ENCODE data around the gene MASP1.

MASP1 gene

DNA sequence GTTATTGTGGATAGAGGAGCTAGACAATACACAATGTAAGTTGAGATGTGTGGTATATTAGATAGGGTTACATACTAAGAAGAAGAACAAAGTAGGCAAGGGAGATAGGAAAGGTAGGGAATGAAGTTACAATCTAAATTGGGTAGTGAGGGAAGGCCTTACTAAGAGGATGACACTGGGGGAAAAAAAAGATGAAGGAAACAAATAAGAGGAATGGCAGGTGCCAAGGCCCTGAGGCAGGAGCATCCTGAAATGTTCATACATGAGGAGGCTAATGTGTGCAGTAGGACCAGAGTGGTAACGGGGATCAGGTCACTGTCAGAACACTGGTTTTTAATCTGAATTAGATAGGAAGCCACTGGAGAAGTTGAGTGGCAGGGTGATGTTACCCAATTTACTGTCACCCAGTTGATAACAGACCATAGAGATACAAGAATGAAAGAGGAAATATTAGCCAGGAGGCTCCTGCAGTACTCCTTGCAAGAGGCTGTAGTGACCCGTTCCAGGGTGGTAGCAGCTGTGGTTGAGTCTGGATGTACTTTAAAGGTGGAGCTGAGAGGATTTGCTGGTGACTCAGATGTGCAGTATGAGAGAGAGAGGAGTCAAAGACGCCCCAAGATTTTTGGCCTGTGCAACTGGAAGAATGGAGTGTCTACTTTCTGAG lies 79.9 kb downstream of the MASP1 start:
- Histone ChIP-seq H3K9me3 (ENCODE audit: low read length) (no peaks in the 10 kb centered on the region), H3K4me3 (ENCODE audit: low read depth, low read length, poor library complexity, severe bottlenecking) (no peak overlapping the region), H3K9ac (ENCODE audit: low read length) (no peak overlapping the region), H3K79me2 (ENCODE audit: insufficient read depth, low read length) (no peaks in the 10 kb centered on the region), H2AFZ (ENCODE audit: low read length) (no peak overlapping the region), H3K27me3 (ENCODE audit: insufficient read depth, low read length) (peaks cover 14% of the 10 kb centered on the region; the same call in 1 of the 2 replicates), H3K9me2 (ENCODE audit: low read depth, low read length) (no peaks in the 10 kb centered on the region), H3K27ac (ENCODE audit: low read depth, low read length, poor library complexity, severe bottlenecking) (no peak overlapping the region), H3K36me3 (ENCODE audit: insufficient read depth, low read length) (no peaks in the 10 kb centered on the region), H3F3A (ENCODE audit: insufficient read depth, low read length) (no peaks in the 10 kb centered on the region), H3K4me1 (ENCODE audit: insufficient read depth, low read length, severe bottlenecking) (no peaks in the 10 kb centered on the region), H4K20me1 (ENCODE audit: insufficient read depth, low read length) (no peaks in the 10 kb centered on the region), H3K4me2 (ENCODE audit: low read length) (no peak overlapping the region)
- no peak for TF ChIP-seq EZH2 (IDR thresholded peaks at IDR 0.05; ENCODE audit: borderline replicate concordance, low read length)
- TF ChIP-seq, protein P1, sequence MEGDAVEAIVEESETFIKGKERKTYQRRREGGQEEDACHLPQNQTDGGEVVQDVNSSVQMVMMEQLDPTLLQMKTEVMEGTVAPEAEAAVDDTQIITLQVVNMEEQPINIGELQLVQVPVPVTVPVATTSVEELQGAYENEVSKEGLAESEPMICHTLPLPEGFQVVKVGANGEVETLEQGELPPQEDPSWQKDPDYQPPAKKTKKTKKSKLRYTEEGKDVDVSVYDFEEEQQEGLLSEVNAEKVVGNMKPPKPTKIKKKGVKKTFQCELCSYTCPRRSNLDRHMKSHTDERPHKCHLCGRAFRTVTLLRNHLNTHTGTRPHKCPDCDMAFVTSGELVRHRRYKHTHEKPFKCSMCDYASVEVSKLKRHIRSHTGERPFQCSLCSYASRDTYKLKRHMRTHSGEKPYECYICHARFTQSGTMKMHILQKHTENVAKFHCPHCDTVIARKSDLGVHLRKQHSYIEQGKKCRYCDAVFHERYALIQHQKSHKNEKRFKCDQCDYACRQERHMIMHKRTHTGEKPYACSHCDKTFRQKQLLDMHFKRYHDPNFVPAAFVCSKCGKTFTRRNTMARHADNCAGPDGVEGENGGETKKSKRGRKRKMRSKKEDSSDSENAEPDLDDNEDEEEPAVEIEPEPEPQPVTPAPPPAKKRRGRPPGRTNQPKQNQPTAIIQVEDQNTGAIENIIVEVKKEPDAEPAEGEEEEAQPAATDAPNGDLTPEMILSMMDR (IDR thresholded peaks at IDR 0.05; ENCODE audit: low read length) = no peak

- no peaks in the 10 kb centered on the region for H3K9me2 ChIP-seq (ENCODE audit: low read depth, low read length)
- no peak overlapping the region for H3K4me2 ChIP-seq (ENCODE audit: low read length)
- no peak overlapping the region for H3K4me3 ChIP-seq (ENCODE audit: low read depth, low read length, poor library complexity, severe bottlenecking)
- H3K79me2 ChIP-seq (ENCODE audit: insufficient read depth, low read length) = no peaks in the 10 kb centered on the region
- H4K20me1 ChIP-seq (ENCODE audit: insufficient read depth, low read length) = no peaks in the 10 kb centered on the region
- H3K27me3 ChIP-seq (ENCODE audit: insufficient read depth, low read length) = peaks cover 17% of the 10 kb centered on the region; the same call in 1 of the 2 replicates
- no peak overlapping the region for H3K27ac ChIP-seq (ENCODE audit: low read depth, low read length, poor library complexity, severe bottlenecking)
- no peak overlapping the region for H3K9ac ChIP-seq (ENCODE audit: low read length)
- no peaks in the 10 kb centered on the region for H3F3A ChIP-seq (ENCODE audit: insufficient read depth, low read length)
- no peaks in the 10 kb centered on the region for H3K9me3 ChIP-seq (ENCODE audit: low read length)
- no peaks in the 10 kb centered on the region for H3K36me3 ChIP-seq (ENCODE audit: insufficient read depth, low read length)
- no peak for TF ChIP-seq EZH2 (IDR thresholded peaks at IDR 0.05; ENCODE audit: borderline replicate concordance, low read length)
- TF ChIP-seq, protein P1 (IDR thresholded peaks at IDR 0.05; ENCODE audit: low read length) = no peak
- no peak overlapping the region for H2AFZ ChIP-seq (ENCODE audit: low read length)
- H3K4me1 ChIP-seq (ENCODE audit: insufficient read depth, low read length, severe bottlenecking) = no peaks in the 10 kb centered on the region
These were observed 80.8 kb downstream of the MASP1 start for GRCh38 chr3:187210545-187211327.

- H3K4me3 ChIP-seq (ENCODE audit: low read depth, low read length, poor library complexity, severe bottlenecking) = no peak overlapping the region
- no peaks in the 10 kb centered on the region for H4K20me1 ChIP-seq (ENCODE audit: insufficient read depth, low read length)
- H3K9ac ChIP-seq (ENCODE audit: low read length) = no peak overlapping the region
- H3K9me2 ChIP-seq (ENCODE audit: low read depth, low read length) = no peaks in the 10 kb centered on the region
- H3K79me2 ChIP-seq (ENCODE audit: insufficient read depth, low read length) = no peaks in the 10 kb centered on the region
- H3K27me3 ChIP-seq (ENCODE audit: insufficient read depth, low read length) = peaks cover 17% of the 10 kb centered on the region; the same call in 1 of the 2 replicates
- no peaks in the 10 kb centered on the region for H3F3A ChIP-seq (ENCODE audit: insufficient read depth, low read length)
- no peaks in the 10 kb centered on the region for H3K36me3 ChIP-seq (ENCODE audit: insufficient read depth, low read length)
- TF ChIP-seq, protein P1 (IDR thresholded peaks at IDR 0.05; ENCODE audit: low read length) = no peak
- no peak for TF ChIP-seq EZH2 (IDR thresholded peaks at IDR 0.05; ENCODE audit: borderline replicate concordance, low read length)
- H3K27ac ChIP-seq (ENCODE audit: low read depth, low read length, poor library complexity, severe bottlenecking) = no peak overlapping the region
- no peaks in the 10 kb centered on the region for H3K9me3 ChIP-seq (ENCODE audit: low read length)
- H3K4me1 ChIP-seq (ENCODE audit: insufficient read depth, low read length, severe bottlenecking) = no peaks in the 10 kb centered on the region
- no peak overlapping the region for H2AFZ ChIP-seq (ENCODE audit: low read length)
- H3K4me2 ChIP-seq (ENCODE audit: low read length) = no peak overlapping the region
These were observed 81.4 kb downstream of the MASP1 start for GRCh38 chr3:187210091-187210490.
